ENCODE data around the gene PARD3B. TPM values are rescaled to one million over a fixed set of nuclear protein-coding genes. Genes with fewer than 3 reads are reported as not detected.

The PARD3B gene
- total RNA-seq, 2 donors from 2014 or later = 15.0 to 17.8 TPM

GRCh38 chr2:205461169-205461568 is 915.9 kb downstream of the PARD3B start:
- TF ChIP-seq CTCF (IDR thresholded peaks at IDR 0.05) (no peak), POLR2A (IDR thresholded peaks at IDR 0.05) (no peak)
- Histone ChIP-seq H3K27me3 (no peaks in the 10 kb centered on the region), H3K9me3 (no peaks in the 10 kb centered on the region), H3K36me3 (replicated peaks in 1 of 2; ENCODE audit: insufficient read depth in 1 of 2, low read depth in 2 of 2) (no peaks in the 10 kb centered on the region), H3K4me3 (no peak overlapping the region), H3K4me1 (no peaks in the 10 kb centered on the region), H3K27ac (no peak overlapping the region)
- 88 to 90% methylated on average over 4 of the region's 4 CpGs for WGBS, 2 donors
- intact Hi-C loops (cut with DNase I) = no loop called here
- no peak for DNase-seq
- ATAC-seq = no peak

- 79 to 84% methylated on average over 6 of the region's 6 CpGs for WGBS, 2 donors
- Histone ChIP-seq H3K27ac (no peak overlapping the region), H3K27me3 (no peaks in the 10 kb centered on the region), H3K4me1 (no peaks in the 10 kb centered on the region), H3K36me3 (replicated peaks in 1 of 2; ENCODE audit: insufficient read depth in 1 of 2, low read depth in 2 of 2) (no peaks in the 10 kb centered on the region), H3K9me3 (no peaks in the 10 kb centered on the region), H3K4me3 (no peak overlapping the region)
- TF ChIP-seq CTCF (IDR thresholded peaks at IDR 0.05) (no peak), POLR2A (IDR thresholded peaks at IDR 0.05) (no peak)
- intact Hi-C loops (cut with DNase I) = no loop called here
- DNase-seq (no peak), ATAC-seq (no peak)
Observed at GRCh38 chr2:205461678-205462665, 916.7 kb downstream of the PARD3B start.

DNA sequence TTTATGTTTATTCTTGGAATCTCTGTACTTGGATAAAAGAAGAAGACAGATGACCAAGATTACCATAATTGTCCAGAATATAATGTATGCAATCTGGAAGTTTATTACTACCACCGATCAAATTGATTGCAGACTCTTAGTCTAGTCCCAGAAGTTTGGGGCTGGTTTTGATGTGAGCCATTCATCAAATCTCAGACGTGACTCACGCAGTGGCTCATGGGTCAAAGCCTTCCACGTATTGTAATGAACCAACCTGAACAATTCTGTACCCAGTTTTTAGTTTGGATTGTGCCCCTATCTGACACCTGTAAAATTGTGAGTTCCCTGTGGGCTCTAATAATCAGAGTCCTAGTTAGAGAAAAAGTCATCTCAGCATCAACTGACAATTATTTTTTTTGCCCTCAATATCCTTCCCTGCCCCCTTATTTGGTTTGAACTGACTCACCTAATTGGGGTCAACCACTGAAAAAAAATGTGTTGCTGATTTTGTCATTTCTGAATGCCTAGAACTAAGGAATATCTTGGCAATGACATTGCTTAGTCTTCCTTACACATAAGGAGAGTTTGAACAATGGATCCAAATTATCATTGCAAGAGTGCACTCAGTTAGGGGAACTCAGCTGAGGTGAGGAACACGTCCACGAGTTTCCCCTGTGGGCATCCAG is 917.5 kb downstream of the PARD3B start:
- no peaks in the 10 kb centered on the region for H3K36me3 ChIP-seq (replicated peaks in 1 of 2; ENCODE audit: insufficient read depth in 1 of 2, low read depth in 2 of 2)
- no peaks in the 10 kb centered on the region for H3K9me3 ChIP-seq
- DNase-seq (no peak), ATAC-seq (no peak)
- no peaks in the 10 kb centered on the region for H3K4me1 ChIP-seq
- no peak overlapping the region for H3K27ac ChIP-seq
- no peaks in the 10 kb centered on the region for H3K27me3 ChIP-seq
- WGBS, 2 donors = 91 to 92% methylated on average over 6 of the region's 6 CpGs
- intact Hi-C loops (cut with DNase I) = no loop called here
- TF ChIP-seq CTCF (IDR thresholded peaks at IDR 0.05) = no peak
- TF ChIP-seq POLR2A (IDR thresholded peaks at IDR 0.05) = no peak
- no peak overlapping the region for H3K4me3 ChIP-seq

DNA sequence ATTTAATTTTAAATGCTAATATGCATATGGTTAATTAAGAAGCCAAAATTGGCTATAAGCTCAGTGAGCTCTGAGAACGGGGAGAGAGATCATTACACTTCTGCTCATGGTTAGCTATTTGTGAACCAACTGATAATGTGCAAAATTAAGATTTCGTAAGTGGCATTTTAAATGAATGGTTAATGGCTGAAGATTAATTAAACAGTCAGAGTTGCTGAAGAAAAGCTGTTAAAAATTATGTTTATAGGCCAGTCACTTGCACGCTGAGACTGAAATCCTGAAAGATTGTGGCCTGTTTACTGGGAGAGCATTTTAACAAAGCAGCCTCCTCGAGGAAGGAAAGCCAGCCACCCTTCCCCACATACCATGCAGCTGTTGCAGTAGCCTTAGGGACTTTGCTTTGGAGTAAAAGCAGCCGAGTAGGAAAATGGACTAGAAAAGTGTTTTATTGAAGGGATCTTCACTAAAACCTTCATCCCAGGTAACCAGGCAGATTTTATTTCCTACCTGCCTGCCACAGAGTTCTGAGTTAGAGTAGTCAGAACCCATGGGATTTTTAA is 918.3 kb downstream of the PARD3B start:
- Histone ChIP-seq H3K4me1 (no peaks in the 10 kb centered on the region), H3K4me3 (no peak overlapping the region), H3K36me3 (replicated peaks in 1 of 2; ENCODE audit: insufficient read depth in 1 of 2, low read depth in 2 of 2) (no peaks in the 10 kb centered on the region), H3K27ac (no peak overlapping the region), H3K27me3 (no peaks in the 10 kb centered on the region), H3K9me3 (no peaks in the 10 kb centered on the region)
- ATAC-seq = no peak
- WGBS, 2 donors = 82 to 90% methylated on average over 5 of the region's 5 CpGs
- no peak for DNase-seq
- intact Hi-C loops (cut with DNase I) = no loop called here
- TF ChIP-seq POLR2A (IDR thresholded peaks at IDR 0.05) (no peak), CTCF (IDR thresholded peaks at IDR 0.05) (no peak)
